Hematopoietic multipotent progenitor cell treated with erythropoietin and hydrocortisone succinate and interleukin-3 and kit ligand, for 8 days (in vitro differentiated cells): Measurements from ENCODE around the gene FOCAD.
"Not testable (repeated sequence)": the region's sequence is repeated elsewhere in the genome, so short reads cannot be mapped to it uniquely, and the experiment has no call there.

ENCODE experiments used
- DNase-seq: peaks from one replicate; pipeline ENCODE4 v3.0.0-alpha.2; 2015

Gene FOCAD

GRCh38 chr9:20884985-20885593, 201.0 kb downstream of the FOCAD start:
- DNase-seq, result peak; percentile 72

GRCh38 chr9:20898885-20899554, 215.0 kb downstream of the FOCAD start:
- DNase-seq, result no peak

GRCh38 chr9:20903212-20903611, 219.2 kb downstream of the FOCAD start:
- DNase-seq, result no peak

GRCh38 chr9:20904995-20905394, 220.9 kb downstream of the FOCAD start:
- DNase-seq, result no peak

GRCh38 chr9:20906326-20906725, 222.3 kb downstream of the FOCAD start:
- DNase-seq, result no peak

- DNase-seq, result no peak
These were observed 224.4 kb downstream of the FOCAD start for GRCh38 chr9:20908461-20908860.

- no peak for DNase-seq
These were observed 230.5 kb downstream of the FOCAD start for GRCh38 chr9:20914556-20914955.

- no peak for DNase-seq
These were observed 237.3 kb downstream of the FOCAD start for GRCh38 chr9:20921362-20921761.

GRCh38 chr9:20925256-20926045, 241.4 kb downstream of the FOCAD start:
- no peak for DNase-seq

- DNase-seq, result no peak
These were observed 245.2 kb downstream of the FOCAD start for GRCh38 chr9:20929276-20929675.

GRCh38 chr9:20930836-20931235, 246.8 kb downstream of the FOCAD start:
- DNase-seq, result no peak

GRCh38 chr9:20940447-20941173, 256.6 kb downstream of the FOCAD start:
- no peak for DNase-seq

- DNase-seq, result peak; percentile 77
These were observed 257.2 kb downstream of the FOCAD start for GRCh38 chr9:20941174-20941690.

- DNase-seq, result no peak
These were observed 260.4 kb downstream of the FOCAD start for GRCh38 chr9:20944507-20944906.

- no peak for DNase-seq
These were observed 261.2 kb downstream of the FOCAD start for GRCh38 chr9:20945269-20945668.

GRCh38 chr9:20945856-20946255, 261.8 kb downstream of the FOCAD start:
- DNase-seq, result no peak

GRCh38 chr9:20948703-20949102, 264.6 kb downstream of the FOCAD start:
- no peak for DNase-seq

- no peak for DNase-seq
These were observed 266.6 kb downstream of the FOCAD start for GRCh38 chr9:20950707-20951106.

GRCh38 chr9:20962536-20963225, 278.6 kb downstream of the FOCAD start:
- no peak for DNase-seq

- no peak for DNase-seq
These were observed 288.6 kb downstream of the FOCAD start for GRCh38 chr9:20972684-20973083.

GRCh38 chr9:20973246-20973947, 289.3 kb downstream of the FOCAD start:
- not testable (repeated sequence) for DNase-seq
